NCI-H1436 (cell line): ENCODE results near the gene PCSK7.

Source experiments
- DNase-seq: peaks from one replicate; lab custom pipeline; 2025; lab: John Stamatoyannopoulos, UW

PCSK7 gene

GRCh38 chr11:117230999-117231841 is 653 bp downstream of the PCSK7 start:
- no peak for DNase-seq

GRCh38 chr11:117230286-117230961 is 1.4 kb downstream of the PCSK7 start:
- DNase-seq, result no peak

DNA sequence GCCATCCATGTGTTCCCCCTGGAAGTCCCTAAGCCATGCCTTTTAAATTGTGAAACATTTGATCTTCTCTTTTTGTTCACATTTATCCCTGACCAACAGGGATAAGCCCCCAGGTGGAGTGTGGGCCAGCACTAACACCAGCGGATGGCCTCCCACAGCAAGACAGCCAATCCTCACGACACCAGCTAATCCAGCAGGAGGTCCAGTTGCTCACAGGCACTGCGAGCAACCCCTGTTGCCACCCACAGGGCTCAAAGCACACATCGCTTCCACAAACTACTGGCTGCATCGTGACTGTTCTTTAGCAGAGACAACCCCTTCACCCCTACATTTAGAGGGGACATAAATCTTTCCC is 2.0 kb downstream of the PCSK7 start:
- DNase-seq, result no peak

DNA sequence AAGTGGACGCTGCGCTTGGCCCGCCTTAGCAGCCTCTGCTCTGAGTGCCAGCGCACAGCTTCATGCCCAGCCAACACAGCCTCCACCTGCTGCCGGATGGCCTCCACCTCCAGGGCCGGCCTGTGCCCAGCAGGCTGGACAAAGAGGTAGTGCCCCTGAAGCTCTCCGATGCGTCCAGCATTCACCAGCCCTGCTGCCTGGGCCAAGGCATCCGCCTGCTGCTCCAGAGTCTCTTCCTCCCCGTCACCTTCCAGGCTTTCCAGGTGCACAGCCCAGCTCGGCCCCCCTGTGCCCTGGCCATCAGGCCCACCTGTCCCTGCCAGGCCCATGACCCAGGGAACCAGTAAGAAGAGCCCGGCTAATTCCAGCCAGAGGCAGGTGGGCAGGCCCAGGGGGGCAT is 2.5 kb downstream of the PCSK7 start:
- no peak for DNase-seq

DNA sequence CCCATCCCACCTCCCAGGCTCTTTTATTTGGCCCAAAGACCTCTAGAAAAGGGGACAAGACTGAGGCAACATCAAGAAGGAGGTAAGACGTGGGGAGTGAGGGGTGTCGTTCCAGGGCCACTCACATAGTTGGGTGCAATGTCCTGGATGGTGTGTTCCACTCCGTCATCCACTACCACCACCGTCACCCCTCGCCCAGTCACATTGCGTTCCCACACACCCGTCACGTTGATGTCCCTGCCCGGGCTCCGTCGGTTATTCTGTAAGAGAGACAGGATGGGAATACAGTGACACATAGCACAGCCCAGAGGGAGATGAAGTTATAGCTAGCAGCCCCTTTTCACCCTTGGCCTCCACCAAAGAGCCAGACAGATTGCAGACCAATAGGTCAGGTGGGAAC is 3.8 kb downstream of the PCSK7 start:
- DNase-seq, result no peak

DNA sequence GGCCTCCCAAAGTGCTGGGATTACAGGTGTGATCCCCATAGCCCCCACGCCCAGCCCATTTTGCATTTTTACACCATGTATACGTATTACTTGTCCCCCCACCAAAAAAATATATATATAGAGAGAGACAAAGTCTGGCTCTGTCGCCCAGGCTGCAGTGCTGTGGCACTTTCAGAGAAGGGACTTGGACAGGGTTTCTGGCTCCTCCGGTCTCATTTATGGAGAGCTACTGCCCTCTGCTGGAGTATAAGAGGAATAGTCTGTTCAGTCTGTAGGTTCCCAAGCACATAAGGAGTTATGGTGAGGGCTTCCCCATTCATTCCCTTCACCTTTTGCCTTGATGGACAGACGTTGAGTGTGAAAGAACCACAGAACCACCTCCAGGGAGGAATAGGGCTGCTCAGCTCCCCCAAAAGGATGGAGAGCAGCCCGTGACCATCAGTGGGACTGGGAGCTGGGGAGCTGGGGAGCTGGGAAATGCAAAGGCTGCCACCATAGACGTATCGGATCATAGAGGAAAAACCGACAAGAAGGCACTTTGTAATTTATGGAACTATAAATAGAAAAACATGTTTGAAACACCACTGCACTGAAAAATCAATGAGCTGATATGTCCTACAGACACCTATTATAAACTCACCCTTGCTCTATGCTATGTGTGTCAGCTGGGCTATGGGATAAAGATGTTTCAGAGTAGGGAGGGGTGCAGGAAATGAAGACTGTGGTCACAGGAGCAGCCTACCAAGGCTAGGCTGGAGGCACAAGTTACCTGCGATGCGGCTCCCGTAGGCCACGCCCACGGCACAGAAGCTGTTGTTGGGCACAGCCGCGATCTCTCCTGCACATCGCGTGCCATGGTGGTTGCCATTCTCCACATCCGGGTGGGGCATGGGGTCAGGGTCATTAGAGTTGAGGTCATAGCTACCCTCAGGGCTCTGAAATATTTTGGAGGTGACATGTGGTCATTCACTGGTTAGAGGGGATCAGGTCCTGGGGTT is 5.2 kb downstream of the PCSK7 start:
- DNase-seq, result peak; percentile 47

- no peak for DNase-seq
Measured at GRCh38 chr11:117225553-117226170, 6.2 kb downstream of the PCSK7 start.

GRCh38 chr11:117223741-117224689 is 7.9 kb downstream of the PCSK7 start:
- no peak for DNase-seq

GRCh38 chr11:117222991-117223740 is 8.7 kb downstream of the PCSK7 start:
- DNase-seq, result no peak

DNA sequence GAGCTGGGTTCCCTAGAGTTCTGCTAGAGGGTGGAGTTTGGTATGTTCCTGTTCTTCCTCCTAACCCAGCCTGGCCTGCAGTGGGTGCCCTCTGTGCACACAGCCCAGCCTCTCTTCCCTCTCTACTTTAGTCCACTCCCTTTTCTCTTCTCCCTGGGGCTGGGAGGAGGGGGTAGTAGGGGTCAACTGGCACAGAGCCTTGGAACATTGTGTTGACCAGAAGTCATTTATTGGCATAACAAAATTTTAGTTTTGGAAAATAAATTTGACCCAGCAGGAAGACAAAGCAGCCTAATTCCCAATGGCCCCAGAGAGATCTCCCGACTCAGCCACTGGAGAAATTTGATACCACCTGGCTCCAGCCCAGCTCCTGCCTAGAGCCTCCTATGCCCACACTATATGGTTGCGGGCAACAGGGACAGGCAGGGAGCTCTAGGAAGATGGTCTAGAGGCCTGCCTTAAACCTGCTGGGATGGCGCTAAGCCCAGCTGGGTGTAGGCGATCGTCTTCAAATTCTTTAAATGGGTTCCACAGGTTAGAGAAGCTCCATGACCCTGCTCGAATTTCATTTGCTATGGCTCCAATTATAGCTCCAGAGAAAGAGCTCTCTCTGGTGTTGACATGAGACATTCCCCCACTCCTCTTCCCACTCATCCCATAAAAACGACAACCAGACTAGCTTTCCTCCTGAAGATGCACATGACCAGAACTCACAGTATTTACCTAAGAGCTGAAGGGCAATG is 9.9 kb downstream of the PCSK7 start:
- DNase-seq, result peak; percentile 41

- DNase-seq, result no peak
Measured at GRCh38 chr11:117220999-117221774, 10.7 kb downstream of the PCSK7 start.

- DNase-seq, result no peak
Measured at GRCh38 chr11:117220568-117220967, 11.3 kb downstream of the PCSK7 start.

- no peak for DNase-seq
Measured at GRCh38 chr11:117219995-117220394, 11.9 kb downstream of the PCSK7 start.

- no peak for DNase-seq
Measured at GRCh38 chr11:117219455-117219854, 12.4 kb downstream of the PCSK7 start.

DNA sequence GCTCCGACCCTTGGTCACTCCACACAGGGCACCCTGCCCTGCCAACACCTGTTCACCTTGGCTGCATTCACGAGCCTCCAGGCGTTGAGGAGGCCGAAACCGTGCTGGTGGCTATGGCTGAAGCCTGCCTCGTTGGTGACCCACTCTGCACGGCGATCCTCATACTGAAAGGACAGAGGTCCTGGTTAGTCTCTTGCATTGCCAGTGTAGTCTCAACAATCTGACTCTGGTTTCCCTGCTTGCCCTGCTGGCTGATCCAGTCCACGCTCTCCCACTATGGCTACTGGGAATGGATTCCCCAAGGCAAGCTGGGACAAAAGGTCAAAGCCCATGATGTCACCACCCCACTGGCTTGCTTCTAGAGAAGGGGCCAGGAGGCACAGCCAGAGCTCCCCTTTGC is 12.9 kb downstream of the PCSK7 start:
- no peak for DNase-seq

DNA sequence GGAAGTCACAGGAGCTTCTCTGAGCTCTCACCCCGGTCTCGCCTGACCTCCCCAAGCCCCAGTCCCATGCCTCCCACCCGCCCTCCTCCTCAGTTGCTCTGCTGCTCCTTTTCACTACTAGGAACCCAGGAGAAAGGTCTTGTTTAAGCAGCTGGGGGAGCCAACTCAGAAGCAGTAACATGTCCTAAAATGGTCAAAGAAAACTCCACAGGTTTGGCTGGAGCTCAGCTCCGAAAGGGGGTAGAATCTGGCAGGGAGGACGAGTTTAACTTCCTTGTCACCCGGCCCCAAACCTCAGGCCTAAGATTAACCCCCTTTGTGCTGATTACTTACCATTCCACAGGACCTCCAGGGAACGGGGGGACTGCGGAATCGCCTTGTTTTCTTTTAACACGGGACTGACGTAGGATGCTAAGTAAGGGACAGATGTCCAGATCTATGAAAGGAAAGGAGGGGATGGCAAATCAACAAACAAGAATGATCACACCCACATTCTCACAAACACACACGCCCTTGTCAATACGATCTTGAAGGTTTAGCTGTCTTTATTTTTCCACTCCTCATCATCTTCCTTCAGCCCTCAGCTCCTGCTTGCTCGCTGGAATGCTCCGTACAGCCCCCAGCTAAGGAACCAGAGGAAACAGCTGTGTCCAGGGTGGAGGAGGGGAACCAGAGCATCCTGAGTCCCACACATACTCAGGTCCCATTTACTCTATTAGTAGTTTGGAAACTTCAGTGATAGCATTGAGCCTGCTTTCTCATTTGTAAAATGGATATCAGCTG is 13.5 kb downstream of the PCSK7 start:
- no peak for DNase-seq
